Measurements from ENCODE around the gene FAHD1.

FAHD1 gene

GRCh38 chr16:1863681-1864460 is 36.9 kb downstream of the FAHD1 start:
- peak; percentile 46 for TF ChIP-seq CTCF (IDR thresholded peaks at IDR 0.05)

- TF ChIP-seq CTCF (IDR thresholded peaks at IDR 0.05) = no peak
Observed at GRCh38 chr16:1865902-1866690, 39.1 kb downstream of the FAHD1 start.

- no peak for TF ChIP-seq CTCF (IDR thresholded peaks at IDR 0.05)
Observed at GRCh38 chr16:1870365-1871082, 43.5 kb downstream of the FAHD1 start.

GRCh38 chr16:1871974-1872635 is 45.1 kb downstream of the FAHD1 start, which contains the start of gene MEIOB:
TSS of gene MEIOB (minus strand) at chr16:1872164. CDS start at chr16:1868175, 3,989 bp downstream.
- TF ChIP-seq CTCF (IDR thresholded peaks at IDR 0.05) = no peak

- TF ChIP-seq CTCF (IDR thresholded peaks at IDR 0.05) = no peak
Observed at GRCh38 chr16:1874854-1875253, 47.8 kb downstream of the FAHD1 start.

GRCh38 chr16:1876468-1876867 is 49.5 kb downstream of the FAHD1 start:
- TF ChIP-seq CTCF (IDR thresholded peaks at IDR 0.05) = no peak

- TF ChIP-seq CTCF (IDR thresholded peaks at IDR 0.05) = no peak
Observed at GRCh38 chr16:1877089-1877488, 50.1 kb downstream of the FAHD1 start.

Measured in LNCAP (cell line).